ENCODE data around the gene SPINK1. TPM values are rescaled to one million over a fixed set of nuclear protein-coding genes. Genes with fewer than 3 reads are reported as not detected.
A peak's percentile ranks its signal among the peaks of the same experiment; 100 is the strongest.
"Not testable (repeated sequence)": the region's sequence is repeated elsewhere in the genome, so short reads cannot be mapped to it uniquely, and the experiment has no call there.

Gene SPINK1
- total and polyA plus RNA-seq, 2 experiments from 2014 or later, result 0.82 TPM; not detected in 1

DNA sequence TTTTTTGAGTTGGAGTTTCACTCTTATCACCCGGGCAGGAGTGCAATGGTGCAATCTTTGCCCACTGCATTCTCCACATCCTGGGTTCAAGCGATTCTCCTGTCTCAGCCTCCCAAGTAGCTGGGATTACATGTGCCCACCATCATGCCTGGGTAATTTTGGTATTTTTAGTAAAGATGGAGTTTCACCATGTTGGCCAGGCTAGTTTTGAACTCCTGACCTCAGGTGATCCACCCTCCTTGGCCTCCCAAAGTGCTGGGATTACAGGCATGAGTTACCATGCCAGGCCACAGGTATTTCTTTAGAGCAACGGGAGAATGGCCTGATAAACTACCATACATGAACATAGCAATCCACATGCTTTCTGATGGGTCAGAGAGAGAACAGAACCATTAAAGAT lies 9.2 kb downstream of the SPINK1 start:
- 0 out of 2 replicates have a peak overlapping the region, but pooled peaks have one; percentile 17 for H3K27ac Mint-ChIP-seq
- peaks cover 18% of the 10 kb centered on the region for H3K4me1 Mint-ChIP-seq
- DNase-seq (ENCODE audit: low spot score); H3K27ac ChIP-seq (ENCODE audit: low read depth); H3K27me3 ChIP-seq (ENCODE audit: insufficient read depth); H3K4me2 ChIP-seq; H2AFZ ChIP-seq; H3K9me2 ChIP-seq (ENCODE audit: insufficient read depth); H4K20me1 ChIP-seq (replicated peaks; ENCODE audit: insufficient read depth); H3K4me3 Mint-ChIP-seq; H3K79me2 ChIP-seq (replicated peaks; ENCODE audit: insufficient read depth); H3K36me3 Mint-ChIP-seq (ENCODE audit: low read depth); H3K9me3 Mint-ChIP-seq; H3K36me3 ChIP-seq (ENCODE audit: insufficient read depth); H3K4me3 ChIP-seq; H3F3A ChIP-seq (replicated peaks; ENCODE audit: low read depth); H3K4me1 ChIP-seq (ENCODE audit: insufficient read depth); ATAC-seq; H3K27me3 Mint-ChIP-seq (ENCODE audit: insufficient read depth, low read depth, poor library complexity): not testable (repeated sequence)

GRCh38 chr5:147821766-147822165 lies 9.7 kb downstream of the SPINK1 start:
- no peaks in the 10 kb centered on the region for H3K9me3 Mint-ChIP-seq
- no peak overlapping the region for H2AFZ ChIP-seq
- no peak overlapping the region for H3K4me2 ChIP-seq
- no peaks in the 10 kb centered on the region for H3F3A ChIP-seq (replicated peaks; ENCODE audit: low read depth)
- no peaks in the 10 kb centered on the region for H3K27me3 Mint-ChIP-seq (ENCODE audit: insufficient read depth, low read depth, poor library complexity)
- H3K4me3 ChIP-seq, result no peak overlapping the region
- no peak overlapping the region for H3K4me3 Mint-ChIP-seq
- no peaks in the 10 kb centered on the region for H3K36me3 ChIP-seq (ENCODE audit: insufficient read depth)
- H3K79me2 ChIP-seq (replicated peaks; ENCODE audit: insufficient read depth), result no peaks in the 10 kb centered on the region
- H4K20me1 ChIP-seq (replicated peaks; ENCODE audit: insufficient read depth), result no peaks in the 10 kb centered on the region
- TF ChIP-seq ETS1 (IDR thresholded peaks at IDR 0.05) (no peak), ZNF331 (CRISPR knock-in tag; IDR thresholded peaks at IDR 0.05; ENCODE audit: low read depth) (no peak), POLR2AphosphoS5 (IDR thresholded peaks at IDR 0.05; ENCODE audit: low read depth) (no peak), JUNB (IDR thresholded peaks at IDR 0.05; ENCODE audit: unreplicated experiment) (no peak), STAT1 (IDR thresholded peaks at IDR 0.05; ENCODE audit: unreplicated experiment) (no peak), EZH2 (IDR thresholded peaks at IDR 0.05; ENCODE audit: low read depth, unreplicated experiment) (no peak)
- TF ChIP-seq, protein P1, sequence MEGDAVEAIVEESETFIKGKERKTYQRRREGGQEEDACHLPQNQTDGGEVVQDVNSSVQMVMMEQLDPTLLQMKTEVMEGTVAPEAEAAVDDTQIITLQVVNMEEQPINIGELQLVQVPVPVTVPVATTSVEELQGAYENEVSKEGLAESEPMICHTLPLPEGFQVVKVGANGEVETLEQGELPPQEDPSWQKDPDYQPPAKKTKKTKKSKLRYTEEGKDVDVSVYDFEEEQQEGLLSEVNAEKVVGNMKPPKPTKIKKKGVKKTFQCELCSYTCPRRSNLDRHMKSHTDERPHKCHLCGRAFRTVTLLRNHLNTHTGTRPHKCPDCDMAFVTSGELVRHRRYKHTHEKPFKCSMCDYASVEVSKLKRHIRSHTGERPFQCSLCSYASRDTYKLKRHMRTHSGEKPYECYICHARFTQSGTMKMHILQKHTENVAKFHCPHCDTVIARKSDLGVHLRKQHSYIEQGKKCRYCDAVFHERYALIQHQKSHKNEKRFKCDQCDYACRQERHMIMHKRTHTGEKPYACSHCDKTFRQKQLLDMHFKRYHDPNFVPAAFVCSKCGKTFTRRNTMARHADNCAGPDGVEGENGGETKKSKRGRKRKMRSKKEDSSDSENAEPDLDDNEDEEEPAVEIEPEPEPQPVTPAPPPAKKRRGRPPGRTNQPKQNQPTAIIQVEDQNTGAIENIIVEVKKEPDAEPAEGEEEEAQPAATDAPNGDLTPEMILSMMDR (conservative IDR thresholded peaks at IDR 0.05; ENCODE audit: low read depth in 2 of 2), result no peak
- 0 out of 2 replicates have a peak overlapping the region, but pooled peaks have one; percentile 17 for H3K27ac Mint-ChIP-seq
- H3K27ac ChIP-seq (ENCODE audit: low read depth), result no peak overlapping the region
- DNase-seq (ENCODE audit: low spot score) (no peak), ATAC-seq (no peak)
- H3K4me1 Mint-ChIP-seq, result peaks cover 18% of the 10 kb centered on the region
- no peaks in the 10 kb centered on the region for H3K9me2 ChIP-seq (ENCODE audit: insufficient read depth)
- H3K36me3 Mint-ChIP-seq (ENCODE audit: low read depth), result no peaks in the 10 kb centered on the region
- no peaks in the 10 kb centered on the region for H3K4me1 ChIP-seq (ENCODE audit: insufficient read depth)
- no peaks in the 10 kb centered on the region for H3K27me3 ChIP-seq (ENCODE audit: insufficient read depth)

- Histone ChIP-seq H3K36me3 (ENCODE audit: insufficient read depth) (no peaks in the 10 kb centered on the region), H3K27ac (ENCODE audit: low read depth) (no peak overlapping the region)
- TF ChIP-seq, protein P2, sequence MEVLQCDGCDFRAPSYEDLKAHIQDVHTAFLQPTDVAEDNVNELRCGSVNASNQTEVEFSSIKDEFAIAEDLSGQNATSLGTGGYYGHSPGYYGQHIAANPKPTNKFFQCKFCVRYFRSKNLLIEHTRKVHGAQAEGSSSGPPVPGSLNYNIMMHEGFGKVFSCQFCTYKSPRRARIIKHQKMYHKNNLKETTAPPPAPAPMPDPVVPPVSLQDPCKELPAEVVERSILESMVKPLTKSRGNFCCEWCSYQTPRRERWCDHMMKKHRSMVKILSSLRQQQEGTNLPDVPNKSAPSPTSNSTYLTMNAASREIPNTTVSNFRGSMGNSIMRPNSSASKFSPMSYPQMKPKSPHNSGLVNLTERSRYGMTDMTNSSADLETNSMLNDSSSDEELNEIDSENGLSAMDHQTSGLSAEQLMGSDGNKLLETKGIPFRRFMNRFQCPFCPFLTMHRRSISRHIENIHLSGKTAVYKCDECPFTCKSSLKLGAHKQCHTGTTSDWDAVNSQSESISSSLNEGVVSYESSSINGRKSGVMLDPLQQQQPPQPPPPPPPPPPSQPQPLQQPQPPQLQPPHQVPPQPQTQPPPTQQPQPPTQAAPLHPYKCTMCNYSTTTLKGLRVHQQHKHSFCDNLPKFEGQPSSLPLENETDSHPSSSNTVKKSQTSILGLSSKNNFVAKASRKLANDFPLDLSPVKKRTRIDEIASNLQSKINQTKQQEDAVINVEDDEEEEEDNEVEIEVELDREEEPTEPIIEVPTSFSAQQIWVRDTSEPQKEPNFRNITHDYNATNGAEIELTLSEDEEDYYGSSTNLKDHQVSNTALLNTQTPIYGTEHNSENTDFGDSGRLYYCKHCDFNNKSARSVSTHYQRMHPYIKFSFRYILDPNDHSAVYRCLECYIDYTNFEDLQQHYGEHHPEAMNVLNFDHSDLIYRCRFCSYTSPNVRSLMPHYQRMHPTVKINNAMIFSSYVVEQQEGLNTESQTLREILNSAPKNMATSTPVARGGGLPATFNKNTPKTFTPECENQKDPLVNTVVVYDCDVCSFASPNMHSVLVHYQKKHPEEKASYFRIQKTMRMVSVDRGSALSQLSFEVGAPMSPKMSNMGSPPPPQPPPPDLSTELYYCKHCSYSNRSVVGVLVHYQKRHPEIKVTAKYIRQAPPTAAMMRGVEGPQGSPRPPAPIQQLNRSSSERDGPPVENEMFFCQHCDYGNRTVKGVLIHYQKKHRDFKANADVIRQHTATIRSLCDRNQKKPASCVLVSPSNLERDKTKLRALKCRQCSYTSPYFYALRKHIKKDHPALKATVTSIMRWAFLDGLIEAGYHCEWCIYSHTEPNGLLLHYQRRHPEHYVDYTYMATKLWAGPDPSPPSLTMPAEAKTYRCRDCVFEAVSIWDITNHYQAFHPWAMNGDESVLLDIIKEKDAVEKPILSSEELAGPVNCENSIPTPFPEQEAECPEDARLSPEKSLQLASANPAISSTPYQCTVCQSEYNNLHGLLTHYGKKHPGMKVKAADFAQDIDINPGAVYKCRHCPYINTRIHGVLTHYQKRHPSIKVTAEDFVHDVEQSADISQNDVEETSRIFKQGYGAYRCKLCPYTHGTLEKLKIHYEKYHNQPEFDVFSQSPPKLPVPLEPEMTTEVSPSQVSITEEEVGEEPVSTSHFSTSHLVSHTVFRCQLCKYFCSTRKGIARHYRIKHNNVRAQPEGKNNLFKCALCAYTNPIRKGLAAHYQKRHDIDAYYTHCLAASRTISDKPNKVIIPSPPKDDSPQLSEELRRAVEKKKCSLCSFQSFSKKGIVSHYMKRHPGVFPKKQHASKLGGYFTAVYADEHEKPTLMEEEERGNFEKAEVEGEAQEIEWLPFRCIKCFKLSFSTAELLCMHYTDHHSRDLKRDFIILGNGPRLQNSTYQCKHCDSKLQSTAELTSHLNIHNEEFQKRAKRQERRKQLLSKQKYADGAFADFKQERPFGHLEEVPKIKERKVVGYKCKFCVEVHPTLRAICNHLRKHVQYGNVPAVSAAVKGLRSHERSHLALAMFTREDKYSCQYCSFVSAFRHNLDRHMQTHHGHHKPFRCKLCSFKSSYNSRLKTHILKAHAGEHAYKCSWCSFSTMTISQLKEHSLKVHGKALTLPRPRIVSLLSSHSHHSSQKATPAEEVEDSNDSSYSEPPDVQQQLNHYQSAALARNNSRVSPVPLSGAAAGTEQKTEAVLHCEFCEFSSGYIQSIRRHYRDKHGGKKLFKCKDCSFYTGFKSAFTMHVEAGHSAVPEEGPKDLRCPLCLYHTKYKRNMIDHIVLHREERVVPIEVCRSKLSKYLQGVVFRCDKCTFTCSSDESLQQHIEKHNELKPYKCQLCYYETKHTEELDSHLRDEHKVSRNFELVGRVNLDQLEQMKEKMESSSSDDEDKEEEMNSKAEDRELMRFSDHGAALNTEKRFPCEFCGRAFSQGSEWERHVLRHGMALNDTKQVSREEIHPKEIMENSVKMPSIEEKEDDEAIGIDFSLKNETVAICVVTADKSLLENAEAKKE (CRISPR knock-in tag; IDR thresholded peaks at IDR 0.05), result no peak
- TF ChIP-seq NANOG (IDR thresholded peaks at IDR 0.05; ENCODE audit: borderline replicate concordance), result no peak
Measured at GRCh38 chr5:147819261-147819770, 12.2 kb downstream of the SPINK1 start.

More at GRCh38 chr5:147819261-147819770, 12.2 kb downstream of the SPINK1 start:
- no peak overlapping the region for H2AFZ ChIP-seq
- H3K9me2 ChIP-seq (ENCODE audit: insufficient read depth), result no peaks in the 10 kb centered on the region
- no peaks in the 10 kb centered on the region for H3K79me2 ChIP-seq (replicated peaks; ENCODE audit: insufficient read depth)
- DNase-seq (ENCODE audit: low spot score) (no peak), ATAC-seq (no peak)
- no peaks in the 10 kb centered on the region for H3K4me1 ChIP-seq (ENCODE audit: insufficient read depth)
- no peak overlapping the region for H3K4me3 Mint-ChIP-seq
- H3K4me3 ChIP-seq, result no peak overlapping the region
- H3K4me2 ChIP-seq, result no peak overlapping the region
- no peaks in the 10 kb centered on the region for H3F3A ChIP-seq (replicated peaks; ENCODE audit: low read depth)
- H3K4me1 Mint-ChIP-seq, result peaks cover 11% of the 10 kb centered on the region
- H3K36me3 Mint-ChIP-seq (ENCODE audit: low read depth), result no peaks in the 10 kb centered on the region
- no peaks in the 10 kb centered on the region for H3K9me3 Mint-ChIP-seq
- H3K27me3 Mint-ChIP-seq (ENCODE audit: insufficient read depth, low read depth, poor library complexity), result no peaks in the 10 kb centered on the region
- no peaks in the 10 kb centered on the region for H4K20me1 ChIP-seq (replicated peaks; ENCODE audit: insufficient read depth)
- no peaks in the 10 kb centered on the region for H3K27me3 ChIP-seq (ENCODE audit: insufficient read depth)
- H3K27ac Mint-ChIP-seq, result no peak overlapping the region

All from GM23338 (cell line).